ENCODE results near the gene LGR5.

DNA sequence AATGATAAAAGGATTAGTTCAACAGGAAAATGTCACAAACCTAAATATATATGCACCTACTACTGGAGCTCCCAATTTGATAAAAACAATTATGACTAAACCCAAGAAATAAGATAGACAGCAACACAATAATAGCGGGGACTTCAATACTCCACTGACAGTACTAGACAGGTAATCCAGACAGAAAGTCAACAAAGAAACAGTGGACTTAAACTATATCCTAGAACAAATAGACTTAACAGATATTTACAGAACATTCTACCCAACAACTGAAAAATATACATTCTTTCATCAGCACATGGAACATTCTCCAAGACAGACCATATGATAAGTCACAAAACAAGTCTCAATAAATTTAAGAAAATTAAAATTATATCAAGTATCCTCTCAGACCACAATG lies 28.0 kb upstream of the LGR5 start:
- no peak for TF ChIP-seq GTF2E2 (tag; IDR thresholded peaks at IDR 0.05)
- TF ChIP-seq, protein P1, sequence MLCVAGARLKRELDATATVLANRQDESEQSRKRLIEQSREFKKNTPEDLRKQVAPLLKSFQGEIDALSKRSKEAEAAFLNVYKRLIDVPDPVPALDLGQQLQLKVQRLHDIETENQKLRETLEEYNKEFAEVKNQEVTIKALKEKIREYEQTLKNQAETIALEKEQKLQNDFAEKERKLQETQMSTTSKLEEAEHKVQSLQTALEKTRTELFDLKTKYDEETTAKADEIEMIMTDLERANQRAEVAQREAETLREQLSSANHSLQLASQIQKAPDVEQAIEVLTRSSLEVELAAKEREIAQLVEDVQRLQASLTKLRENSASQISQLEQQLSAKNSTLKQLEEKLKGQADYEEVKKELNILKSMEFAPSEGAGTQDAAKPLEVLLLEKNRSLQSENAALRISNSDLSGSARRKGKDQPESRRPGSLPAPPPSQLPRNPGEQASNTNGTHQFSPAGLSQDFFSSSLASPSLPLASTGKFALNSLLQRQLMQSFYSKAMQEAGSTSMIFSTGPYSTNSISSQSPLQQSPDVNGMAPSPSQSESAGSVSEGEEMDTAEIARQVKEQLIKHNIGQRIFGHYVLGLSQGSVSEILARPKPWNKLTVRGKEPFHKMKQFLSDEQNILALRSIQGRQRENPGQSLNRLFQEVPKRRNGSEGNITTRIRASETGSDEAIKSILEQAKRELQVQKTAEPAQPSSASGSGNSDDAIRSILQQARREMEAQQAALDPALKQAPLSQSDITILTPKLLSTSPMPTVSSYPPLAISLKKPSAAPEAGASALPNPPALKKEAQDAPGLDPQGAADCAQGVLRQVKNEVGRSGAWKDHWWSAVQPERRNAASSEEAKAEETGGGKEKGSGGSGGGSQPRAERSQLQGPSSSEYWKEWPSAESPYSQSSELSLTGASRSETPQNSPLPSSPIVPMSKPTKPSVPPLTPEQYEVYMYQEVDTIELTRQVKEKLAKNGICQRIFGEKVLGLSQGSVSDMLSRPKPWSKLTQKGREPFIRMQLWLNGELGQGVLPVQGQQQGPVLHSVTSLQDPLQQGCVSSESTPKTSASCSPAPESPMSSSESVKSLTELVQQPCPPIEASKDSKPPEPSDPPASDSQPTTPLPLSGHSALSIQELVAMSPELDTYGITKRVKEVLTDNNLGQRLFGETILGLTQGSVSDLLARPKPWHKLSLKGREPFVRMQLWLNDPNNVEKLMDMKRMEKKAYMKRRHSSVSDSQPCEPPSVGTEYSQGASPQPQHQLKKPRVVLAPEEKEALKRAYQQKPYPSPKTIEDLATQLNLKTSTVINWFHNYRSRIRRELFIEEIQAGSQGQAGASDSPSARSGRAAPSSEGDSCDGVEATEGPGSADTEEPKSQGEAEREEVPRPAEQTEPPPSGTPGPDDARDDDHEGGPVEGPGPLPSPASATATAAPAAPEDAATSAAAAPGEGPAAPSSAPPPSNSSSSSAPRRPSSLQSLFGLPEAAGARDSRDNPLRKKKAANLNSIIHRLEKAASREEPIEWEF (CRISPR knock-in tag; IDR thresholded peaks at IDR 0.05) = no peak
- no peak for TF ChIP-seq ZNF263 (CRISPR knock-in tag; IDR thresholded peaks at IDR 0.05; ENCODE audit: borderline replicate concordance)
- no peak for TF ChIP-seq ETS1 (conservative IDR thresholded peaks at IDR 0.05; ENCODE audit: control insufficient read depth, low read depth, low read length)
- TF ChIP-seq EGR1 (conservative IDR thresholded peaks at IDR 0.05) = no peak
- TF ChIP-seq C11orf30 (IDR thresholded peaks at IDR 0.05; ENCODE audit: low read depth) = no peak
- TF ChIP-seq, protein P2, sequence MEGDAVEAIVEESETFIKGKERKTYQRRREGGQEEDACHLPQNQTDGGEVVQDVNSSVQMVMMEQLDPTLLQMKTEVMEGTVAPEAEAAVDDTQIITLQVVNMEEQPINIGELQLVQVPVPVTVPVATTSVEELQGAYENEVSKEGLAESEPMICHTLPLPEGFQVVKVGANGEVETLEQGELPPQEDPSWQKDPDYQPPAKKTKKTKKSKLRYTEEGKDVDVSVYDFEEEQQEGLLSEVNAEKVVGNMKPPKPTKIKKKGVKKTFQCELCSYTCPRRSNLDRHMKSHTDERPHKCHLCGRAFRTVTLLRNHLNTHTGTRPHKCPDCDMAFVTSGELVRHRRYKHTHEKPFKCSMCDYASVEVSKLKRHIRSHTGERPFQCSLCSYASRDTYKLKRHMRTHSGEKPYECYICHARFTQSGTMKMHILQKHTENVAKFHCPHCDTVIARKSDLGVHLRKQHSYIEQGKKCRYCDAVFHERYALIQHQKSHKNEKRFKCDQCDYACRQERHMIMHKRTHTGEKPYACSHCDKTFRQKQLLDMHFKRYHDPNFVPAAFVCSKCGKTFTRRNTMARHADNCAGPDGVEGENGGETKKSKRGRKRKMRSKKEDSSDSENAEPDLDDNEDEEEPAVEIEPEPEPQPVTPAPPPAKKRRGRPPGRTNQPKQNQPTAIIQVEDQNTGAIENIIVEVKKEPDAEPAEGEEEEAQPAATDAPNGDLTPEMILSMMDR (IDR thresholded peaks at IDR 0.05 in 2 of 3, conservative IDR thresholded peaks at IDR 0.05 in 1 of 3; ENCODE audit: insufficient read depth in 2 of 3, low read depth in 1 of 3, low read length in 3 of 3) = no peak
- TF ChIP-seq ZZZ3 (IDR thresholded peaks at IDR 0.05) = no peak
- no peak for TF ChIP-seq RFX5 (IDR thresholded peaks at IDR 0.05; ENCODE audit: low read depth, low read length)
- no peak for TF ChIP-seq RAD21 (CRISPR knock-in tag; conservative IDR thresholded peaks at IDR 0.05 in 1 of 2, IDR thresholded peaks at IDR 0.05 in 1 of 2)

Data from K562 (cell line).